RCC 7860 (cell line): ENCODE data around the gene FOXC2.
A peak's percentile ranks its signal among the peaks of the same experiment; 100 is the strongest.

Experiments used
- DNase-seq: peaks from one replicate; pipeline ENCODE4 v3.0.0-alpha.2; 2015; ENCODE audit warnings: low spot score
- FAIRE-seq: peaks from 2 replicates; lab custom pipeline; 2012; peaks lifted over from hg19 to GRCh38; lab: Jason Lieb, UNC

Gene FOXC2

DNA sequence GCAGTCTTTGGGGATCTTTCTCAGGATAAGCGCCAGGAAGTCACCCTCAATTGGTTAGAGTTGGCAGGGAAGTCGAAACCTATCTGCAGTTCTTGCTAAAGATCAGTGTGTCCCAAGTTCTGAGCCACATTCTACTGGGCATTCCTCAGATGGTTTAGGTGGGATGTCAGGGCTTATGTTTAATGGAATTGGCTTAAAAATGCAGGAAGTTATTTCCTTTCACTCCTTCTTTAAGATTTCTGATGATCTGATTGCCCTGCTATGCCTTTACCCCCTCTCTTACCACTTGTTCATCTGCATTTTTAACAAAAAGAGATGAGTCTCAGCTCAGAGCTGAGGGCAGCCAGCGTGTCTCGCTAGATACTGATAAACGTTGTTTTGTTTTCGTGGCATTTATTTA, 42.5 kb downstream of the FOXC2 start:
- peak; percentile 88 for DNase-seq
- FAIRE-seq = peak; percentile 14

DNA sequence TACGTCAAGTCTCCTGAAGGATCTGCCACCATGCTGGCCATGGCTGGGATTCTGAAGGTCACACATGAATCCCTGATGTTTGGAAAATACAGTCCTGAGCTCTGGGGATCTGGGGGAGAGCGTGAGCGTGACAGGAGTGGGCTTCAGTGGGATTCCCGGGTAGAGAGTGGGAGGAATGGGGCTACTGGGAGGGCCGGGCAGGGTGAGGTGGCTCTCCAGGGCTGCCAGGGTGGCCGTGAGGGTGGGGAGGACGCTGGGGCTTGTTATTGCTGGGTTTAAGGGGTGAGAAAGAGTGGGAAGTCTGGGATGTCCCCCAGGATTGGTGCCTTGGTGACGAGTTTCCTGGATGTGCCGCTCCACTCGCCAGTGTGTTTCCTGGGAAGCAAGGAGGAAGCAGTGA, 43.0 kb downstream of the FOXC2 start:
- FAIRE-seq (no peak), DNase-seq (no peak)

DNA sequence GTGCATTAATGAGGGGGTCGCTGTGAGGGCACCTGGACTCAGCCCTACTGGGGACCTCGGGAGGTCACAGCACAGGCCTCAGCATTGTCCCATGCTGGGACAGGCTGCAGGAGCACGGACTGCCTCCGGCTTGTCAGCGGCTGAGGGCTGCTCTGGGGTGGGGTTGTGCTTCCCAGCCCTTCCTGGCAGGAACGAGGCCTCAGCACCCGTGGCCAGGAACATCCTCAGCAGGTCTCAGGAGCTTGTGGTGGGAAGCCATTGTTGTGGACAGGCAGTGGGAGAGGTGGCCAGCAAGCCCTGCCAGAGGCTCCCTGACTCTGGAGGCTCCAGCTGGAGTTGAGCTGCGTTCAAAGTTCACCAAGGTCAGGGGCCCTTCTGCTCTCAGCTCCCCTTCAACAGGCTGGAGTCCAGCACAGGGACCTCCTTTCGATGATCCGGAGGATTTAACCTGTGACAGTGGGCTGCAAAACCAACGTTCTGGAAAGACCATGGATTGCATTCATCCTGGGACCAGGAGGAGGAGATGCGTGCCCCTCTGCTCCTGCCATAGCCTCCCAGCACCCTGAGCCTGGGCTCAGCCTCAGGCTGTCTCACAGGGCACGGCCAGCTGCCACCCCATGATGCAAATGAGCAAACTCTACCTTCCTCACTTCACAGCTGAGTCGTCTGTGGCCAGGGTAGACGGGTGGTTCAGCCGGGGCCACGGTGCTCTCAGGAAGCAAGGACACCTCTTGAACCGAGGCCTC, 44.3 kb downstream of the FOXC2 start:
- DNase-seq (no peak), FAIRE-seq (no peak)

DNA sequence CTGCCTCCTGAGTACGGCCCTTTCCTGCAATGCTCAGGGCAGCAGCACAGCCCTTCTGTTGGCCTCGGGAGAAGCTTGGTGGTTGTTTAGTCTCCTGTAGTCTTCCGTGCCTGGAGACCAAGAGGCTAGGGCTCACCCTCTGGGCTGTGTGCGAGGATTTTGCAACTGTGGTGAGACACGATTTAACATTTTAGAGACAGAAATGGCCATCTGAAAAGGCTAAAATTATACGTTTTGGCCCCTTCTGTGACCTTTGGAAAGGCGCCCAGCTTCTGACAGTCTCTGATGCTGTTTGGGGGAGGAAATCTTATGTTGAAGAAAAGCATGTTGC, 44.9 kb downstream of the FOXC2 start:
- FAIRE-seq (no peak), DNase-seq (no peak)

DNA sequence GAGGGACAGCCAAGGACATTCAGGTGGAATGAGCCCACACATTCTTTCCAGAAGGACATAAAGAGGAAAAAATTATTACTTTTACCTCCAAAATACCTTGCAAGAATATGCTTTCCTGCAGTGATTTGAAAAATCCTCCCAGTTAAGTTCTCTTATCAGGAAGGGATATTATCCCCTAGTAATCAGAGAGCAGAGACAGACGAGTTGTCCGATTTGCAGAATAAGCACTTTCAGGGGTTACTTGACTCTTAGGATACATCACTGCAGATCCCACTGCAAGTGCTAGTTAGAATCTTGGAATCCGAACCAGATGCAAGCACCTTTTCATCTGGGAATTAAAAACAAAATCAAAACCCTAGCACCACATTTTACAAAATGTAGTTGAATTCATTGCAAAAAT, 45.3 kb downstream of the FOXC2 start:
- no peak for DNase-seq
- FAIRE-seq = no peak

DNA sequence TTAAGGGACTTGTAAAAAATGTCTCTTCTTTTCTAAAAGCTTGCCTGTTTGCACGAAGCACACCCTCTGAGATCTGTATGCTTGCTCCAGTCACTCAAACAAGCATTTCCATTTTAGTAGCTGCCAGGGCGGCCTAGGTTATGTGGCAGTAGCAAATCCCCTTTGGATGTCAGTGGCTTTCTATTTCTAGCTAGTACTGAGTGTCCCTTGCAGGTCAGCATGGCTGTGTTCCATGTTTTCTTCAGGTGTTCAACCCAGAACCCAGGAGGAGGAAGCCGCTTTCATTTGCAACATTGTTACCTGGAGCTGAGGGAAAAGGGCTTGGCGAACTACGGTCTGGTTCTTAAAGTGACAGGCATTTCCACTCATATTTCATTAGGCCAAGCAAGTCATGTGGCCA, 48.1 kb downstream of the FOXC2 start:
- FAIRE-seq = no peak
- no peak for DNase-seq

DNA sequence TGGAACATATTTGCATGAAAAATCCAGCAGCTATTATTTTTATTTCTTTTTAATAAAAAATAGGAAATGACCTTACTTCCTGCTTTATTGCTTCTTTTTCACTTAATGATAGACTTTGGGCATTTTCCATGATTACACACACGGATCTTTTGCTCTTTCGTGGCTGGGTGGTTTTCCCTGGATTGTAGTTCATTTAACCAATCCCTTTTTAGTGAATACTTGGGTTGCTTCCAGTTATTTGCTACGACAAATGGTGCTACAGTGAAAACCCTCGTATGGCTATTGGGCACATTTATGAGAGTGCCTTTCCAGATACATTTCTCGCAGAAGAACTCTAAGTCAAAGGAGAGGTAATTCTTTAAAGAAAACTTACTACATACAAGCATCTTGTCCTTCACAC, 50.3 kb downstream of the FOXC2 start:
- FAIRE-seq (no peak), DNase-seq (no peak)

DNA sequence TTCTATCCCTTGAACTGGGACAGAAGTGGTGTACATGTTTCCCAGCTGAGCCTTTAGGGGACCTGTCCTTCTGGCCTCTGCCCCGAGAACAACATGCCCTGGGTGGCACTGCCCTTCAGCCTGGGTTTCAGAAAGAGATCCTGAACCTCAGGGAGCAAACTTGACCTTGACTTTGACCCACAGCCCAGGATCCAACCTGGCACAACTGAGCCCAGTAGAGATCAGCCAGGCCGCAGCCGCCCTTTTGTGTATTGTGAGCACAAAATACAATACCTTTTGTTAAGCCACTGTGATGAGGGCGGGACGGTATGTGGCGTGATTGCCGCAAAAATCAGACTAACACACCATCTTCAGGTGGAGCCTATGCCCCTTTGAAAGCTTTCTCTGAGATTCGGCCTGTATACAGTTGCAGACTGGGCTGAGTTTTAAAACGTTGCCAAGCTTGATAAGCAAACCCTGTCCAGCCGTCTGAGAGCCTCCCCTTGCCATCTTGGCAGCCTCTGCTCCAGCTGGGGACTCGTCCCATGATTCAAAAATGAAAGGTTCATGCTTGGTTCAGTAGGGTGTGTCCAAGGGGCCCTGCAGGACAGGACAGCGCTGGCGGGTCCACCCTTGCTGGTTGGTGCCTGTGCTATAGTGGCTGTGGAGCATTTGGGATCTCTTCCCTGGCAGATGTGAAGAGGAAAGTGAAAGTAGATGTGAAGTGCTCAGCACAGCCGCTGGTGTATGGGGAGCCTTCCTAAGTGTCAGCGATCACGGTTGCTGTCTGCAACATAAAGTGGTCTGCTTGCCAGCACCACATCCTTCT, 52.0 kb downstream of the FOXC2 start:
- DNase-seq = no peak
- FAIRE-seq = no peak
